B cell (primary cell): ENCODE data around the gene TACC3. TPM values are rescaled to one million over a fixed set of nuclear protein-coding genes. Genes with fewer than 3 reads are reported as not detected.

ENCODE experiments used
- ATAC-seq: fragments of 200-7000 bp; cut with Tn5 transposase; one replicate; pipeline ENCODE4 v1.10.0; 2021; ENCODE audit warnings: low read depth, mild to moderate bottlenecking, moderate number of reproducible peaks, moderate library complexity
- CTCF ChIA-PET: fragments of 350-600 bp; sonication (Branson Sonifier 250); formaldehyde crosslinking; loops from one replicate; lab custom pipeline; 2021; ENCODE audit warnings: antibody characterized with exemption, inconsistent platforms; lab: Charles Lee
- POLR2A ChIA-PET: fragments of 350-600 bp; sonication (Branson Sonifier 250); formaldehyde crosslinking; loops from one replicate; lab custom pipeline; 2021; ENCODE audit warnings: antibody characterized with exemption; lab: Charles Lee
- DNase-seq: peaks from one replicate; pipeline ENCODE4 v3.0.0; 2013
- H2AFZ ChIP-seq: 2 replicates; pipeline ENCODE4 v1.6.1; 2012; ENCODE audit warnings: mild to moderate bottlenecking, low read depth, low read length; ENCODE audit not compliant: insufficient read depth, poor library complexity, severe bottlenecking
- H3K27ac ChIP-seq, 2 donors: 1 replicate in 1 of 2; 2 replicates in 1 of 2; pipeline ENCODE4 v1.5.1; 2012 to 2013; ENCODE audit warnings: low read length in 2 of 2, mild to moderate bottlenecking in 2 of 2, moderate library complexity in 1 of 2
- H3K27me3 ChIP-seq, 4 experiments: fragments of 200-600 bp in 1 of 4; sonication (generic) in 1 of 4; replicated peaks in 1 of 4; 1 replicate in 2 of 4; 2 replicates in 2 of 4; pipeline versions ENCODE4 v1.6.1 to v1.7.0; 2013 to 2016; ENCODE audit warnings: low read length in 3 of 4, mild to moderate bottlenecking in 2 of 4, mixed read lengths in 1 of 4, moderate library complexity in 1 of 4; ENCODE audit not compliant: insufficient read depth in 4 of 4, control insufficient read depth in 3 of 4; ENCODE audit errors: control extremely low read depth in 1 of 4
- H3K36me3 ChIP-seq, 2 experiments: replicated peaks in 1 of 2; 1 replicate in 1 of 2; 2 replicates in 1 of 2; pipeline versions ENCODE4 v1.6.1 to v1.7.1; 2013; ENCODE audit warnings: low read length in 1 of 2; ENCODE audit not compliant: insufficient read depth in 2 of 2, control insufficient read depth in 1 of 2; ENCODE audit errors: control extremely low read depth in 1 of 2, extremely low read depth in 1 of 2
- H3K4me1 ChIP-seq, 2 donors: fragments of 200-600 bp in 1 of 2; sonication (generic) in 1 of 2; 1 replicate in 1 of 2; 2 replicates in 1 of 2; pipeline versions ENCODE4 v1.5.1 to v1.6.1; 2013 to 2017; ENCODE audit warnings: low read length in 2 of 2; ENCODE audit not compliant: control insufficient read depth in 2 of 2, insufficient read depth in 2 of 2
- H3K4me2 ChIP-seq: replicated peaks from 2 replicates; pipeline ENCODE3; 2012; ENCODE audit warnings: mild to moderate bottlenecking, low read depth, low read length; ENCODE audit not compliant: poor library complexity, severe bottlenecking
- H3K4me3 ChIP-seq, 5 experiments: fragments of 200-600 bp in 1 of 5; sonication (generic) in 1 of 5; 1 replicate in 3 of 5; 2 replicates in 2 of 5; pipeline versions ENCODE4 v1.5.1 to v1.7.0; 2011 to 2016; ENCODE audit warnings: low read length in 4 of 5, mild to moderate bottlenecking in 4 of 5, low read depth in 2 of 5, control low read depth in 1 of 5, moderate library complexity in 1 of 5; ENCODE audit not compliant: insufficient read depth in 1 of 5; ENCODE audit errors: control extremely low read depth in 1 of 5, extremely low read depth in 1 of 5
- H3K79me2 ChIP-seq: fragments of 200-600 bp; sonication (generic); one replicate; pipeline ENCODE4 v1.6.0; 2016; ENCODE audit warnings: low read length; ENCODE audit not compliant: control insufficient read depth, insufficient read depth
- H3K9ac ChIP-seq: fragments of 200-600 bp; sonication (generic); 2 replicates; pipeline ENCODE4 v1.6.1; 2017; ENCODE audit warnings: mild to moderate bottlenecking, low read length, moderate library complexity
- H3K9me3 ChIP-seq, 3 donors: one replicate each; pipeline versions ENCODE4 v1.6.1 to v1.7.1; 2013; ENCODE audit warnings: low read length in 2 of 3; ENCODE audit not compliant: control insufficient read depth in 2 of 3, insufficient read depth in 1 of 3; ENCODE audit errors: control extremely low read depth in 1 of 3
- H4K20me1 ChIP-seq: 2 replicates; pipeline ENCODE4 v1.6.0; 2012; ENCODE audit warnings: mild to moderate bottlenecking, low read length; ENCODE audit not compliant: insufficient read depth, control insufficient read depth, poor library complexity, severe bottlenecking
- H3K27ac Mint-ChIP-seq: one replicate; pipeline ENCODE4 v1.8.0; 2021; ENCODE audit warnings: mixed read lengths
- H3K27me3 Mint-ChIP-seq: one replicate; pipeline ENCODE4 v1.8.0; 2021; ENCODE audit warnings: mixed read lengths
- H3K4me1 Mint-ChIP-seq: one replicate; pipeline ENCODE4 v1.8.0; 2021; ENCODE audit warnings: mixed read lengths
- H3K4me3 Mint-ChIP-seq: one replicate; pipeline ENCODE4 v1.8.0; 2021; ENCODE audit warnings: mixed read lengths
- H3K9me3 Mint-ChIP-seq: one replicate; pipeline ENCODE4 v1.8.0; 2022; ENCODE audit warnings: mixed read lengths; ENCODE audit not compliant: insufficient read depth
- EZH2 ChIP-seq: IDR thresholded peaks from 2 replicates; pipeline ENCODE4 v1.6.1; 2012; ENCODE audit warnings: borderline replicate concordance, low read depth, mild to moderate bottlenecking, moderate library complexity, low read length; ENCODE audit not compliant: insufficient read depth, poor library complexity, severe bottlenecking
- WGBS: methylation state at CpG from one replicate; pipeline ENCODE4 v1.1.5; 2013; ENCODE audit warnings: missing lambda C conversion rate; ENCODE audit not compliant: insufficient coverage; 5-methylcytosine and 5-hydroxymethylcytosine counted together
- intact Hi-C: fragments of 100-400 bp; cut with micrococcal nuclease; formaldehyde crosslinking; loops from one replicate; pipeline ENCODE4 v1.10.0; 2022
- polyA plus RNA-seq: library from polyadenylated mRNA; depleted of rRNA; stranded (reverse); fragments of >200 nt; gene quantifications from 2 replicates; pipeline ENCODE4 v1.2.3, GENCODE V29; 2012
- total RNA-seq, 2 donors: library from RNA; stranded (reverse); fragments of 120-200 nt in 1 of 2; gene quantifications; 1 replicate in 1 of 2; 2 replicates in 1 of 2; pipeline versions ENCODE4 v1.2.3 to v1.2.4, GENCODE V29; 2013 to 2022
- TF ChIP-seq, protein P1 (sequence below): fragments of 200-600 bp; IDR thresholded peaks from one replicate; pipeline ENCODE4 v1.8.0; 2022; ENCODE audit warnings: antibody characterized with exemption, mild to moderate bottlenecking

TACC3 gene
- total and polyA plus RNA-seq, 2 donors (not counting 1 experiment from before 2014, with no cell fraction given): 29.5 to 47.9 TPM

DNA sequence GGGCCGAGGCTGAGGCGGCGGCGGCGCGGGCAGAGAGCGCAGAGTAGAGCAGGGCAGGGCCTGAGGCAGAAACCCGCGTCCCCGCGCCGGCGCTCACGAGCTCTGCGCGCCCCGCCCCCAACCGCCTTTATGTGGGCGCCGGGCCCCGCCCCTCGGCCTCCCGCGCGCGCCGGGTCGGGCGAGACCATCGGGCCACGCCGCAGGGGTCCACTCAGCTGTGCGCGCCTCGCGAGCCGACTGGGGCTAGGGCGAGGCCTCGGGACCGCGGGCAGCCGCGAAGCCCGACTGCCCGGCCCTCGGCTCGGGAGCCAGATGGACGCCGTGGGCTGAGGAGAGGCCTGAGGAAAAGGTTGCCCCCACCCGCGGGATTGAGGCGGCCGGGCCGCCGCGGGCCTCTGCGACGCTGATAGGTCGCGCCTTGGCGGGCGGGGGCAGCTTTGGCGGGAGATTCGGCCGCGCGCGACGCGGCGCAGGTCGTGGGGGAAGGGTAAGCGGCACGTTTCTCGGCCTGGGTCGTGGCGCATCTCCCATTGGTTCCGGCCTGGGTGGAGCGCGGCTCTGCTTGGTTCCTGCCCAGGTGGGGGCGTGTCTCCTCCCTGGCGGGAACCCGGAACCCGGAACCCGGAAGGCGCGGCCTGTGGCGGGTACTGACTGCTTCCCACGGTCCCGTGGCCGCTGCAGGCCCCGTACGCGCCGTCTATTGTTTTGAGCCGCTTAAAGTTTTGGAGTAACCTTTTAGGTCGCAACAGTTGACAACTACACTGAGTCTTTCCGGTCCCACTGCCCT is 8.9 kb upstream of the TACC3 start, which contains the start of gene SLBP:
Gene SLBP, minus strand, starts transcription at position 104 of the 787 bp plus-strand sequence. CDS start 131 bp downstream, outside the sequence.
- H4K20me1 ChIP-seq: peaks cover 45% of the 10 kb centered on the region
- H2AFZ ChIP-seq: peak within 1 kb of the TSS; percentile 84
- ChIA-PET POLR2A (interaction anchor here (0.7 to 3.8 kb wide), 5 partner anchors 10 to 63 kb away, joined by 3 to 61 read pairs (median 3); partner anchors contain the start of genes TACC3 and TMEM129), CTCF (interaction anchor here (0.5 to 6.1 kb wide), 9 partner anchors 8 to 445 kb away, joined by 3 to 75 read pairs (median 5); partner anchors contain the start of genes LETM1, TACC3 and TMEM129)
- peak within 1 kb of the TSS; percentile 98 for H3K27ac Mint-ChIP-seq
- no peaks in the 10 kb centered on the region for H3K9me3 ChIP-seq
- H3K79me2 ChIP-seq: peaks cover 73% of the 10 kb centered on the region
- H3K9ac ChIP-seq: peak within 1 kb of the TSS; percentile 93
- H3K27me3 Mint-ChIP-seq: no peaks in the 10 kb centered on the region
- WGBS: under 1% methylated on average over 98 of the region's 98 CpGs
- peaks cover 0 to 10% of the 10 kb centered on the region in 2 experiments for H3K36me3 ChIP-seq
- no peaks in the 10 kb centered on the region for H3K9me3 Mint-ChIP-seq
- no peaks in the 10 kb centered on the region for H3K27me3 ChIP-seq
- peak within 1 kb of the TSS; percentile 78 to 100 (median 96) for H3K4me3 ChIP-seq
- peaks cover 52 to 60% of the 10 kb centered on the region in 2 donors for H3K4me1 ChIP-seq
- peaks cover 66% of the 10 kb centered on the region for H3K4me1 Mint-ChIP-seq
- peak within 1 kb of the TSS; percentile 83 to 99 for H3K27ac ChIP-seq
- H3K4me3 Mint-ChIP-seq: peak within 1 kb of the TSS; percentile 91
- ATAC-seq: peak; percentile 86
- peak; percentile 99 for DNase-seq
- no peak for TF ChIP-seq EZH2
- TF ChIP-seq, protein P1, sequence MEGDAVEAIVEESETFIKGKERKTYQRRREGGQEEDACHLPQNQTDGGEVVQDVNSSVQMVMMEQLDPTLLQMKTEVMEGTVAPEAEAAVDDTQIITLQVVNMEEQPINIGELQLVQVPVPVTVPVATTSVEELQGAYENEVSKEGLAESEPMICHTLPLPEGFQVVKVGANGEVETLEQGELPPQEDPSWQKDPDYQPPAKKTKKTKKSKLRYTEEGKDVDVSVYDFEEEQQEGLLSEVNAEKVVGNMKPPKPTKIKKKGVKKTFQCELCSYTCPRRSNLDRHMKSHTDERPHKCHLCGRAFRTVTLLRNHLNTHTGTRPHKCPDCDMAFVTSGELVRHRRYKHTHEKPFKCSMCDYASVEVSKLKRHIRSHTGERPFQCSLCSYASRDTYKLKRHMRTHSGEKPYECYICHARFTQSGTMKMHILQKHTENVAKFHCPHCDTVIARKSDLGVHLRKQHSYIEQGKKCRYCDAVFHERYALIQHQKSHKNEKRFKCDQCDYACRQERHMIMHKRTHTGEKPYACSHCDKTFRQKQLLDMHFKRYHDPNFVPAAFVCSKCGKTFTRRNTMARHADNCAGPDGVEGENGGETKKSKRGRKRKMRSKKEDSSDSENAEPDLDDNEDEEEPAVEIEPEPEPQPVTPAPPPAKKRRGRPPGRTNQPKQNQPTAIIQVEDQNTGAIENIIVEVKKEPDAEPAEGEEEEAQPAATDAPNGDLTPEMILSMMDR: no peak
- intact Hi-C loops: loop anchor here (1.0 to 5.0 kb wide), 6 partner anchors 9 to 755 kb away; partner anchors contain the start of genes FAM53A, LETM1, RNF4 and TACC3
- peak within 1 kb of the TSS; percentile 97 for H3K4me2 ChIP-seq
